GM18870 (cell line): ENCODE results near the gene MEGF6.

Experiments
- ATAC-seq: cut with Tn5 transposase; IDR thresholded peaks from one replicate; pipeline ENCODE4 v1.9.1; 2021; ENCODE audit warnings: moderate library complexity; ENCODE audit not compliant: unreplicated experiment

The MEGF6 gene

GRCh38 chr1:3611170-3612019, at the start of gene MEGF6:
Gene MEGF6, minus strand, starts transcription at chr1:3611508. Its CDS starts 240 bp downstream, at chr1:3611268.
- no peak for ATAC-seq

- no peak for ATAC-seq
These were observed 49.4 kb upstream of the MEGF6 start for GRCh38 chr1:3660704-3661103.

- ATAC-seq, result no peak
These were observed 47.8 kb upstream of the MEGF6 start for GRCh38 chr1:3659093-3659492.

GRCh38 chr1:3658231-3658615, 46.9 kb upstream of the MEGF6 start:
- no peak for ATAC-seq

DNA sequence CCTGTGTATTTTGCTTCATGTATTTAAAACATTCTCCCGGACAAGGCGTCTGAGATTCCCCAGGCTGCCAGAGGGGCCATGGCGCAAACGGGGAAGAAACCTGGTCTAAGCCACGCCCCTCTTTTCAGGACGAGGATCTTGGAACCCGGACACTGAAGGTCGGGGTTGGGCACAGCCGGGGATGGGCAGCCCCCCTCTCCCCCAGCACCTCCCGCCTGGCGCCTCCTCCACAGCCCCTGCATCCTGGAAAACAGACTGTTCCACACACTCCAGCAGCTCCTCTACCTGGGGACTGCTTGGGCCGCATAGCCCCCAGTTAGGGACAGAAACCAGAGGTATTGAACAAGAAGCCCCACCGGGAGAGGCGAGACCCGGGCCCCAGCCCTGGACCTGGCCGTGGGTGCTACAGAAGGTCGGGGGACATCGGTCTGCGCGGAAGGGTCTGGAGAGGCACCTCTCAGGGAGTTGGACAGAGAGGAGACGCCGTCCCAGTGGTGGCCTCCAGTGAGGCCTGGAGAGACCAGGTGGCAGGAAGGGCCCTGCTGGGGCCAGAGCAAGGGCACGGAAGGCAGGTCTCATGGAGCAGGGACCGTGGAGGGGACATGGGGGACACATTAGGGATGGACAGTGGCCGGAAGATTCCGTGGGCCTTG, 46.4 kb upstream of the MEGF6 start:
- ATAC-seq, result no peak

GRCh38 chr1:3657096-3657475, 45.8 kb upstream of the MEGF6 start:
- no peak for ATAC-seq

DNA sequence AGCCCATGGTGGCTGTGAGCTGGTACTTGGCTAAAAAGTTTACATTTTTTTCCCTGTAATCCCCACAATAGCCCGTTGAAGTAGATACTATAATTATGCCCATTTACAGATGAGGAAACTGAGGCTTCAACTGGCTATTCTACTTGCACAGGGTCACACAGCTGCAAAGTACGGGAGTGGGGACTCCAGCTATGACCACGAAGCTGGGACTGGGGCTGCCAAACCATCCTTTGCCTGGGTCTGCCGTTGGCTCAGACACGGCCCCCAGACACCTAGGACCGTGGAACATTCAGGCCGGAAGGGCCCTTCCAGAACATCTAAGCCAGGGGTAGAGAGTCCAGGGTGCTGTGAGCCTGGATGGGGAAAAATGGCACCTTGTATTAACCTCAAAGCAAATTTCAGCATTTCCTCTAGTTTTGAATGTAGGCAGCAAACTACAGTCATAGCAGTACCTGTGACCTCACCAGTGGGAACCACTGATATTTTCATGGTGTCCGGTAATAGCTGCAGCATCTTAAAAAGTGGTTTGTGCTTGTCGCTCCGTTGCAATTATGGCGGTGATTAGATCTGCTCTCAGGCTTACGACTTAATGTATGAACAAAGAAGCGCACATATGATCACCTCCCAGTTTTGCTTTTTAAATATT, 45.3 kb upstream of the MEGF6 start:
- peak; percentile 70 for ATAC-seq

DNA sequence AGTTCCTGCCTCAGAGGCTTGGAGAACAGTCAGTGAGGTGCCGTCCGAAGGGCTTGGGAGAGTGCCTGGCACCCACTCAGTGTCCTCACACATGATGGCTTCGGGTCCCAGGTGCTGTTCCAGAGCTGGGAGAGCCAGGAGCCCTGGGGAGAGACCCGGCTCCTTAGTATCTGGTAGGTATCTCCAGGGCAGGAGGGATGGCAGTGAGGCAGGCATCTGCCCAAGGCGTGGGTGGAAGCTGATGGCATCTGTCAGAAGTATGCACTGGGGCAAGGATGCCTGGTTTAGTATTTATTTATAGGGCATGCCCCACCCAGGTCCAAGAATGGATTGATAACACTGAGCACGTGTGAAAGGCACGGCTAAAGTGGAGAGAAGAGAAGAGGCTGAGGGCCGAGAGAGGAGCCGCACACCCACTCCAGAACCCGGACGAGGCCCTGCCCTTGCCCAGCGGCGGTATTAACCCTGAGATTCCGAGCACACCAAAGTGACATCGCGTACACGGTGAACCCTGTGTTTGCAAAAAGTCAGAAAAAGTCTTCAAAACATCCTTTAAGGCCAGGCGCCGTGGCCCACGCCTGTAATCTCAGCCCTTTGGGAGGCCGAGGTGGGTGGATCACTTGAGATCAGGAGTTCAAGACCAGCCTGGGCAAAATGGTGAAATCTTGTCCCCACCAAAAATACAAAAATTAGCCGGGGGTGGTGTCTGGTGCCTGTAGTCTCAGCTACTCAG, 43.4 kb upstream of the MEGF6 start:
- ATAC-seq, result no peak

- no peak for ATAC-seq
These were observed 41.9 kb upstream of the MEGF6 start for GRCh38 chr1:3653286-3653618.

- ATAC-seq, result no peak
These were observed 41.4 kb upstream of the MEGF6 start for GRCh38 chr1:3652548-3653285.

GRCh38 chr1:3651930-3652547, 40.7 kb upstream of the MEGF6 start, which contains the start of gene TP73:
Gene TP73, plus strand, starts transcription at chr1:3652516. Its CDS starts 29,850 bp downstream, at chr1:3682366.
- no peak for ATAC-seq

- no peak for ATAC-seq
These were observed 40.0 kb upstream of the MEGF6 start for GRCh38 chr1:3651026-3651929.

DNA sequence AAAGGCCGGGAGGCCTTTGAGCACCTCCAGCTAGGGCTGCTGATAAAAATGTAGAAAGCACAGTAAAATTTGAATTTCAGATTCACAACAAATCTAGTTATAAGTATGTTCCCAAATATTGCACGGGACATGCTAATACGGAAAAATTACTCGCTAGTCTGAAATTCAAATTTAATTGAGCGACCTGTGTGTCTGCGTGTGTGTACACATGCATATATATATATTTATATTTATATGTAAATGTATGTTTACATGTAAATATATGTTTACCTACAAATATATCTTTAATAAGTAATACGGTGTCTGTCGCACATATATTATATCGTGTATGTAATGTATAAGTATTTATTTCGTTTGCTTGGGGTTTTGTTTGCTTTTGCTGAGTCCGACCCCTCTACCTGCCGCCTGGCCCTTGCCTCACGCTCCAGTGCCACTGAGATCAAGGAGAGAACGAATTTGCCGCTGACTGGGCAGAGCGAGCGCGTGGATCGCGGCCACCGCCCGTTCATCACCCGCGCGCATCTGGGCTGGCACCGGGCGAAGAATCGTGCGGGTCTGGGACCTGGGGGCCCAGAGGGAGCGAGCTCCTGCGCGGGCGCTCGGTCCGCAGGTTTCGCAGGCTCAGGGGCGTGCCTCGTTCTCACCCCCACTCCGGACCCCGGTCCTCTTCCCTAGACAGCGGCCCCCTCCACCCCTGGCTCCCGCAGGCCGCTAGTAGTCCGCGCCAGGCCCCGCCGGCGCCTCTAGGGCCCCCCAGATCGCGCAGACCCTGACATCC, 39.1 kb upstream of the MEGF6 start:
- ATAC-seq, result no peak

- ATAC-seq, result peak; percentile 64
These were observed 38.3 kb upstream of the MEGF6 start, which contains the start of gene WRAP73 for GRCh38 chr1:3649342-3650247. Gene WRAP73, minus strand, starts transcription at chr1:3650103. Its CDS starts 104 bp downstream, at chr1:3649999.

DNA sequence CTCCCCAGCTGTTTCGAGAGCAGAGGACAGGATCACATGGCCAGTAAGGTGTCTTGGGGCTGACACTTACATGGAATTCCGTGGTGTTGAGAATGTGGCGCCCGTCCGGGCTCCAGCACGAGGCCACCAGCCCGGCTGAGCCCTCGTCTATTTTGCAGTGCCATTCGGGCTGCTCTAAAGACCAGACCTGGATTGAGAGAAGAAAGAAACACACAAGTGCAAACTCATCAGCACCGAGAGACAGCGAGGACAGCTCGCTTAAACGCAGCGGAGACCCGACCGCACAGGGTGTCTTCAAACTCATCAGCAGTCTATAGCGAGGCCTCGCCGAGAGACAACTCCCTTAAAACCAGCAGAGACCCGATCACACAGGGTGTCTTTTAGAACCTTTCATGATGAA, 35.3 kb upstream of the MEGF6 start:
- no peak for ATAC-seq

DNA sequence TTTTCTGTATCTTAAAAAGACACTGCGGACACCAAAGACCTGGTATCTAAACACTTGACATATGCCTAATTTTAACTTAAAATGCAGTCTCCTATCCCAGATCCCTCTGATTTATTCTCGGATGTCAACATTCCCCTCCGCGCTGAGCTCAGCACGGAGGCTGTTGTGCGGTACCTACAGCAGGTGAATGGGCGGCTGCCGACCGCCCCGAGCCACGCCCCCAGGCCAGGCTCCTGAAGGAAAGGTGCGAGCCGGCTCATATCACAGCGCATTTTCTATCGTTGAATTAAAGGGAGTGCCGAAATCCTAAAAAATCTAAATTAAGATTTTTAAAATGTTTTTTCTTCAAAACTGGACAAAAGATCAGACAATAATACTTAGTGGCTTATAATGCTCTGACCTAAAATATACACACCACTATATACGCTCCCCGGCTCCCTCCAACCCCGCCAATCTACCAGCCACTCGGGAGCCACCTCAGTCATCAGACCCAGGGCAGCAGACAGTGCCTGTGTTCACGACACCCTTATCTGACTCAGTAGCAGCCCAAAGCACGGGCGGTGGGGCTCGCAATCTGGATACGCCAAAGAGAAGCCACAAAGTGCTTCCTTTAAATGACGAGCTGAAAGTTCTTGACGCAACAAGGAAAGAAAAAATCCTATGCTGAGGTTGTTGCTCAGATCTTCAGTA, 34.5 kb upstream of the MEGF6 start:
- ATAC-seq, result no peak

- no peak for ATAC-seq
These were observed 33.9 kb upstream of the MEGF6 start for GRCh38 chr1:3645247-3645646.
